Measurements from ENCODE around the gene ADAM29. TPM values are rescaled to one million over a fixed set of nuclear protein-coding genes. Genes with fewer than 3 reads are reported as not detected.

ADAM29 gene
- total RNA-seq, 5 donors from 2014 or later (not counting 1 experiment from before 2014, with no cell fraction given), result not detected

GRCh38 chr4:174935607-174936006, 17.4 kb downstream of the ADAM29 start:
- H3K27ac ChIP-seq (ENCODE audit: low read length), result no peak overlapping the region
- no peak overlapping the region for H3K27ac Mint-ChIP-seq
- H3K4me1 ChIP-seq (ENCODE audit: control insufficient read depth in 1 of 2, extremely low read depth in 1 of 2, insufficient read depth in 2 of 2, low read length in 2 of 2), result no peaks in the 10 kb centered on the region
- no peaks in the 10 kb centered on the region for H3K4me1 Mint-ChIP-seq
- H3K36me3 ChIP-seq (ENCODE audit: control insufficient read depth in 2 of 2, extremely low read depth in 1 of 2, insufficient read depth in 1 of 2, low read length in 1 of 2), result no peaks in the 10 kb centered on the region
- H3K9me3 Mint-ChIP-seq, result peaks cover 0 to 10% (median 4%) of the 10 kb centered on the region in 3 donors
- no peaks in the 10 kb centered on the region for H3K36me3 Mint-ChIP-seq
- H3K27me3 ChIP-seq (replicated peaks in 1 of 2; ENCODE audit: control insufficient read depth in 2 of 2, extremely low read depth in 1 of 2, insufficient read depth in 2 of 2, low read length in 1 of 2), result no peaks in the 10 kb centered on the region
- POLR2A ChIA-PET, result no interaction called here
- WGBS (ENCODE audit: insufficient coverage), result no CpG with 5 or more reads among the region's 2 CpGs
- DNase-seq (no peak), ATAC-seq (replicated peaks in 1 of 4) (no peak)
- CTCF ChIA-PET, result no interaction called here
- no peak overlapping the region for H3K4me3 ChIP-seq (ENCODE audit: control insufficient read depth in 1 of 2, extremely low read depth in 1 of 2, low read length in 1 of 2)
- no peak overlapping the region for H3K4me3 Mint-ChIP-seq
- no peaks in the 10 kb centered on the region for H3K27me3 Mint-ChIP-seq
- no peaks in the 10 kb centered on the region for H3K9me3 ChIP-seq

GRCh38 chr4:174940002-174940401, 21.8 kb downstream of the ADAM29 start:
- no peak overlapping the region for H3K27ac ChIP-seq (ENCODE audit: low read length)
- peaks cover 3 to 22% (median 6%) of the 10 kb centered on the region in 3 donors for H3K9me3 Mint-ChIP-seq
- no peaks in the 10 kb centered on the region for H3K4me1 ChIP-seq (ENCODE audit: control insufficient read depth in 1 of 2, extremely low read depth in 1 of 2, insufficient read depth in 2 of 2, low read length in 2 of 2)
- no peak overlapping the region for H3K27ac Mint-ChIP-seq
- ATAC-seq (replicated peaks in 1 of 4) (no peak), DNase-seq (no peak)
- WGBS (ENCODE audit: insufficient coverage), result no CpG with 5 or more reads among the region's 1 CpG
- no peaks in the 10 kb centered on the region for H3K36me3 Mint-ChIP-seq
- CTCF ChIA-PET, result no interaction called here
- H3K4me3 ChIP-seq (ENCODE audit: control insufficient read depth in 1 of 2, extremely low read depth in 1 of 2, low read length in 1 of 2), result no peak overlapping the region
- H3K9me3 ChIP-seq, result no peaks in the 10 kb centered on the region
- H3K27me3 ChIP-seq (replicated peaks in 1 of 2; ENCODE audit: control insufficient read depth in 2 of 2, extremely low read depth in 1 of 2, insufficient read depth in 2 of 2, low read length in 1 of 2), result no peaks in the 10 kb centered on the region
- no peak overlapping the region for H3K4me3 Mint-ChIP-seq
- H3K4me1 Mint-ChIP-seq, result no peaks in the 10 kb centered on the region
- no peaks in the 10 kb centered on the region for H3K36me3 ChIP-seq (ENCODE audit: control insufficient read depth in 2 of 2, extremely low read depth in 1 of 2, insufficient read depth in 1 of 2, low read length in 1 of 2)
- H3K27me3 Mint-ChIP-seq, result no peaks in the 10 kb centered on the region
- POLR2A ChIA-PET, result no interaction called here

GRCh38 chr4:174946246-174946645, 28.1 kb downstream of the ADAM29 start:
- ChIA-PET CTCF (no interaction called here), POLR2A (no interaction called here)
- Histone ChIP-seq H3K36me3 (ENCODE audit: control insufficient read depth in 2 of 2, extremely low read depth in 1 of 2, insufficient read depth in 1 of 2, low read length in 1 of 2) (no peaks in the 10 kb centered on the region), H3K27ac (ENCODE audit: low read length) (no peak overlapping the region), H3K27me3 (replicated peaks in 1 of 2; ENCODE audit: control insufficient read depth in 2 of 2, extremely low read depth in 1 of 2, insufficient read depth in 2 of 2, low read length in 1 of 2) (no peaks in the 10 kb centered on the region), H3K4me1 (ENCODE audit: control insufficient read depth in 1 of 2, extremely low read depth in 1 of 2, insufficient read depth in 2 of 2, low read length in 2 of 2) (no peaks in the 10 kb centered on the region), H3K9me3 (no peaks in the 10 kb centered on the region), H3K4me3 (ENCODE audit: control insufficient read depth in 1 of 2, extremely low read depth in 1 of 2, low read length in 1 of 2) (no peak overlapping the region)
- H3K36me3 Mint-ChIP-seq, result no peaks in the 10 kb centered on the region
- no peak overlapping the region for H3K27ac Mint-ChIP-seq
- H3K27me3 Mint-ChIP-seq, result no peaks in the 10 kb centered on the region
- no peaks in the 10 kb centered on the region for H3K4me1 Mint-ChIP-seq
- ATAC-seq (replicated peaks in 1 of 4) (no peak), DNase-seq (no peak)
- peaks cover 8 to 25% (median 10%) of the 10 kb centered on the region in 3 donors for H3K9me3 Mint-ChIP-seq
- H3K4me3 Mint-ChIP-seq, result no peak overlapping the region

- Histone ChIP-seq H3K27me3 (replicated peaks in 1 of 2; ENCODE audit: control insufficient read depth in 2 of 2, extremely low read depth in 1 of 2, insufficient read depth in 2 of 2, low read length in 1 of 2) (no peaks in the 10 kb centered on the region), H3K36me3 (ENCODE audit: control insufficient read depth in 2 of 2, extremely low read depth in 1 of 2, insufficient read depth in 1 of 2, low read length in 1 of 2) (no peaks in the 10 kb centered on the region), H3K4me3 (ENCODE audit: control insufficient read depth in 1 of 2, extremely low read depth in 1 of 2, low read length in 1 of 2) (no peak overlapping the region), H3K4me1 (ENCODE audit: control insufficient read depth in 1 of 2, extremely low read depth in 1 of 2, insufficient read depth in 2 of 2, low read length in 2 of 2) (no peaks in the 10 kb centered on the region), H3K9me3 (no peaks in the 10 kb centered on the region), H3K27ac (ENCODE audit: low read length) (no peak overlapping the region)
- no peak overlapping the region for H3K4me3 Mint-ChIP-seq
- ATAC-seq (replicated peaks in 1 of 4), result no peak
- no peaks in the 10 kb centered on the region for H3K36me3 Mint-ChIP-seq
- no peaks in the 10 kb centered on the region for H3K4me1 Mint-ChIP-seq
- 87% methylated on average over 8 of the region's 8 CpGs for WGBS (ENCODE audit: insufficient coverage)
- peaks cover 9 to 11% (median 10%) of the 10 kb centered on the region in 3 donors for H3K9me3 Mint-ChIP-seq
- no peaks in the 10 kb centered on the region for H3K27me3 Mint-ChIP-seq
- no peak overlapping the region for H3K27ac Mint-ChIP-seq
- DNase-seq, result no peak
- ChIA-PET CTCF (no interaction called here), POLR2A (interaction anchor here in 1 of 2 donors (0.6 kb wide), 1 partner anchor 1043 kb away, joined by 3 read pairs; no protein-coding TSS in a partner anchor)
These were observed 30.7 kb downstream of the ADAM29 start for GRCh38 chr4:174948826-174949225.

- POLR2A ChIA-PET, result no interaction called here
- H3K36me3 ChIP-seq (ENCODE audit: control insufficient read depth in 2 of 2, extremely low read depth in 1 of 2, insufficient read depth in 1 of 2, low read length in 1 of 2), result no peaks in the 10 kb centered on the region
These were observed 54.8 kb downstream of the ADAM29 start for GRCh38 chr4:174972911-174973310.

GRCh38 chr4:174973336-174973735, 55.2 kb downstream of the ADAM29 start:
- Mint-ChIP-seq H3K9me3 (peaks cover 6 to 16% (median 11%) of the 10 kb centered on the region in 3 donors), H3K27ac (no peak overlapping the region), H3K4me1 (no peaks in the 10 kb centered on the region), H3K36me3 (no peaks in the 10 kb centered on the region), H3K27me3 (no peaks in the 10 kb centered on the region), H3K4me3 (no peak overlapping the region)
- Histone ChIP-seq H3K4me1 (ENCODE audit: control insufficient read depth in 1 of 2, extremely low read depth in 1 of 2, insufficient read depth in 2 of 2, low read length in 2 of 2) (no peaks in the 10 kb centered on the region), H3K27ac (ENCODE audit: low read length) (no peak overlapping the region), H3K27me3 (replicated peaks in 1 of 2; ENCODE audit: control insufficient read depth in 2 of 2, extremely low read depth in 1 of 2, insufficient read depth in 2 of 2, low read length in 1 of 2) (peaks cover 0 to 3% of the 10 kb centered on the region in 2 experiments), H3K9me3 (no peaks in the 10 kb centered on the region), H3K36me3 (ENCODE audit: control insufficient read depth in 2 of 2, extremely low read depth in 1 of 2, insufficient read depth in 1 of 2, low read length in 1 of 2) (no peaks in the 10 kb centered on the region), H3K4me3 (ENCODE audit: control insufficient read depth in 1 of 2, extremely low read depth in 1 of 2, low read length in 1 of 2) (no peak overlapping the region)
- ATAC-seq (replicated peaks in 1 of 4) (no peak), DNase-seq (no peak)
- ChIA-PET POLR2A (no interaction called here), CTCF (no interaction called here)
- no CpG with 5 or more reads among the region's 2 CpGs for WGBS (ENCODE audit: insufficient coverage)

More at GRCh38 chr4:174972911-174973310, 54.8 kb downstream of the ADAM29 start:
- DNase-seq, result no peak
- Mint-ChIP-seq H3K36me3 (no peaks in the 10 kb centered on the region), H3K4me3 (no peak overlapping the region), H3K27me3 (no peaks in the 10 kb centered on the region), H3K27ac (no peak overlapping the region), H3K9me3 (peaks cover 6 to 16% (median 10%) of the 10 kb centered on the region in 3 donors), H3K4me1 (no peaks in the 10 kb centered on the region)
- Histone ChIP-seq H3K4me1 (ENCODE audit: control insufficient read depth in 1 of 2, extremely low read depth in 1 of 2, insufficient read depth in 2 of 2, low read length in 2 of 2) (no peaks in the 10 kb centered on the region), H3K9me3 (no peaks in the 10 kb centered on the region), H3K4me3 (ENCODE audit: control insufficient read depth in 1 of 2, extremely low read depth in 1 of 2, low read length in 1 of 2) (no peak overlapping the region), H3K27ac (ENCODE audit: low read length) (no peak overlapping the region), H3K27me3 (replicated peaks in 1 of 2; ENCODE audit: control insufficient read depth in 2 of 2, extremely low read depth in 1 of 2, insufficient read depth in 2 of 2, low read length in 1 of 2) (peaks cover 0 to 3% of the 10 kb centered on the region in 2 experiments)
- WGBS (ENCODE audit: insufficient coverage), result no CpG with 5 or more reads among the region's 3 CpGs
- CTCF ChIA-PET, result interaction anchor here in 1 of 2 donors (0.5 kb wide), 1 partner anchor 29 kb away, joined by 3 read pairs; no protein-coding TSS in a partner anchor
- ATAC-seq (replicated peaks in 1 of 4), result no peak

- no peaks in the 10 kb centered on the region for H3K36me3 Mint-ChIP-seq
- no peak for ATAC-seq (replicated peaks in 1 of 4)
- H3K27ac Mint-ChIP-seq, result no peak overlapping the region
- peaks cover 28 to 40% (median 34%) of the 10 kb centered on the region in 3 donors for H3K9me3 Mint-ChIP-seq
- no peak overlapping the region for H3K27ac ChIP-seq (ENCODE audit: low read length)
- no peaks in the 10 kb centered on the region for H3K4me1 ChIP-seq (ENCODE audit: control insufficient read depth in 1 of 2, extremely low read depth in 1 of 2, insufficient read depth in 2 of 2, low read length in 2 of 2)
- H3K9me3 ChIP-seq, result no peaks in the 10 kb centered on the region
- no peak overlapping the region for H3K4me3 ChIP-seq (ENCODE audit: control insufficient read depth in 1 of 2, extremely low read depth in 1 of 2, low read length in 1 of 2)
- no peak for DNase-seq
- ChIA-PET CTCF (no interaction called here), POLR2A (no interaction called here)
- no peak overlapping the region for H3K4me3 Mint-ChIP-seq
- H3K36me3 ChIP-seq (ENCODE audit: control insufficient read depth in 2 of 2, extremely low read depth in 1 of 2, insufficient read depth in 1 of 2, low read length in 1 of 2), result no peaks in the 10 kb centered on the region
- 59% methylated on average over 5 of the region's 6 CpGs for WGBS (ENCODE audit: insufficient coverage)
- H3K27me3 ChIP-seq (replicated peaks in 1 of 2; ENCODE audit: control insufficient read depth in 2 of 2, extremely low read depth in 1 of 2, insufficient read depth in 2 of 2, low read length in 1 of 2), result no peaks in the 10 kb centered on the region
- no peaks in the 10 kb centered on the region for H3K4me1 Mint-ChIP-seq
- H3K27me3 Mint-ChIP-seq, result no peaks in the 10 kb centered on the region
These were observed 65.1 kb downstream of the ADAM29 start for GRCh38 chr4:174983128-174983750.

Measured in T-cell (primary cell).